K562 (cell line): Measurements from ENCODE around the gene ATRN. TPM values are rescaled to one million over a fixed set of nuclear protein-coding genes. Genes with fewer than 3 reads are reported as not detected.
A peak's percentile ranks its signal among the peaks of the same experiment; 100 is the strongest.

Experiments used
- CBFA2T3 ChIP-seq: fragments of 450-650 bp; IDR thresholded peaks from 2 replicates; pipeline ENCODE4 v1.6.1; 2017
- CREB1 ChIP-seq, 2 experiments: sonication (generic) in 1 of 2; formaldehyde crosslinking in 1 of 2; IDR thresholded peaks; 2 replicates each; pipeline versions ENCODE4 v1.6.1 to v1.8.0; 2012 to 2022; ENCODE audit warnings: inconsistent platforms in 1 of 2, mild to moderate bottlenecking in 1 of 2, missing genetic modification reagents in 1 of 2, moderate library complexity in 1 of 2
- HIVEP1 ChIP-seq: fragments of 250-450 bp; sonication (Bioruptor Pico); IDR thresholded peaks from 2 replicates; pipeline ENCODE4 v1.4.0; 2020; ENCODE audit warnings: mild to moderate bottlenecking
- KDM4B ChIP-seq, 2 experiments: fragments of 450-650 bp in 1 of 2; sonication (generic) in 1 of 2; IDR thresholded peaks; 2 replicates each; pipeline ENCODE4 v1.6.1; 2016 to 2017; ENCODE audit warnings: borderline replicate concordance in 2 of 2, antibody characterized with exemption in 1 of 2, low read depth in 1 of 2, mild to moderate bottlenecking in 1 of 2
- MEIS2 ChIP-seq: fragments of 450-650 bp; IDR thresholded peaks from 2 replicates; pipeline ENCODE4 v1.6.1; 2014; ENCODE audit warnings: mild to moderate bottlenecking; ENCODE audit not compliant: partially characterized antibody
- MYNN ChIP-seq, 2 experiments: sonication (generic); formaldehyde crosslinking in 1 of 2; IDR thresholded peaks; 2 replicates each; pipeline versions ENCODE4 v1.5.0 to v1.6.1; 2016 to 2020; ENCODE audit warnings: antibody characterized with exemption in 1 of 2, missing genetic modification reagents in 1 of 2
- PHB2 ChIP-seq: fragments of 450-650 bp; IDR thresholded peaks from 2 replicates; pipeline ENCODE4 v1.6.1; 2017; ENCODE audit warnings: low read depth
- POLR3A ChIP-seq: IDR thresholded peaks from 2 replicates; pipeline ENCODE4 v1.6.1; 2011; ENCODE audit warnings: borderline replicate concordance, mild to moderate bottlenecking, moderate library complexity; ENCODE audit not compliant: insufficient read length, insufficient read depth; ENCODE audit errors: extremely low read depth
- TSC22D4 ChIP-seq: fragments of 450-650 bp; IDR thresholded peaks from 2 replicates; pipeline ENCODE4 v1.6.1; 2016; ENCODE audit warnings: missing genetic modification characterization, missing biosample characterization, control low read depth
- ZNF589 ChIP-seq: fragments of 200-800 bp; sonication (Bioruptor generic); IDR thresholded peaks from 2 replicates; pipeline ENCODE4 v1.6.1; 2016; ENCODE audit warnings: low read depth, missing genetic modification characterization, missing compliant biosample characterization
- polyA plus RNA-seq, 8 experiments: library from polyadenylated mRNA; depleted of rRNA in 4 of 8; stranded (reverse) in 5 of 8; unstranded in 3 of 8; fragments of >200 nt; fragmentation: Nextera tagmentation in 2 of 8; fragmentation: Illumina TruSeq in 1 of 8; extraction: Ambion mirVana in 2 of 8; extraction: Trizol in 1 of 8; gene quantifications; 2 replicates each; pipeline versions ENCODE4 v1.2.1 to v1.2.3, GENCODE V29; 2011 to 2014; ENCODE audit warnings: inconsistent platforms in 1 of 8, missing spikeins in 1 of 8
- total RNA-seq, 7 experiments: library from RNA; depleted of rRNA in 6 of 7; stranded (reverse); fragments of >200 nt in 6 of 7; fragmentation: Illumina TruSeq in 2 of 7; extraction: Trizol in 2 of 7; gene quantifications; 2 replicates each; pipeline versions ENCODE4 v1.2.1 to v1.2.3, GENCODE V29; 2011 to 2021; ENCODE audit warnings: low replicate concordance in 1 of 7
- TF ChIP-seq, protein P1 (sequence below), 2 experiments: IDR thresholded peaks in 1 of 2; conservative IDR thresholded peaks in 1 of 2; 2 replicates each; pipeline ENCODE4 v1.6.1; 2016; ENCODE audit warnings: low read depth in 2 of 2, mild to moderate bottlenecking in 1 of 2, missing compliant biosample characterization in 1 of 2, missing genetic modification characterization in 1 of 2, moderate library complexity in 1 of 2
- TF ChIP-seq, protein P2 (sequence below): fragments of 450-650 bp; IDR thresholded peaks from 2 replicates; pipeline ENCODE4 v1.6.1; 2016; ENCODE audit warnings: mild to moderate bottlenecking, moderate library complexity

ATRN gene
- total and polyA plus RNA-seq, 9 of the 15 experiments (the other 6 are each of a cell fraction or from before 2014, with no cell fraction given): 0.69 to 16.5 (median 7.6) TPM

DNA sequence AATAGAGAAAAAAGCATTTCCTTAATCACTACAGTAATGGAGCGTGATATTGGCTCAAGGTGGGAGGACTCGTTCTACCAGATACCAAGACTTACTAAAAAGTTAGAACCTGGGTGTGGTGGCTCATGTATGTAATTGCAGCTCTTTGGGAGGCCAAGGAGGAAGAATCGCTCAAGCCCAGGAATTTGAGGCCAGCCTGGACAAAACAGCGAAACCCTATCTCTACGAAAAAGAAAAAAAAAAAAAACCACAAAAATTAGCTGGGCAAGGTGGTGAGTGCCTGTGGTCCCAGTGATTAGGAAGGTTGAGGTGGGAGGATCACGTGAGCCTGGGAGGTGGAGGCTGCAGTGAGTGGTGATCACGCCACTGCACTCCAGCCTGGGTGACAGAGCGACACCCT, 24.0 kb upstream of the ATRN start (continued):
- no peak for TF ChIP-seq MYNN (IDR thresholded peaks at IDR 0.05)
- no peak for TF ChIP-seq MYNN (CRISPR knock-in tag; IDR thresholded peaks at IDR 0.05)
- no peak for TF ChIP-seq HIVEP1 (CRISPR knock-in tag)
- TF ChIP-seq, protein P1, sequence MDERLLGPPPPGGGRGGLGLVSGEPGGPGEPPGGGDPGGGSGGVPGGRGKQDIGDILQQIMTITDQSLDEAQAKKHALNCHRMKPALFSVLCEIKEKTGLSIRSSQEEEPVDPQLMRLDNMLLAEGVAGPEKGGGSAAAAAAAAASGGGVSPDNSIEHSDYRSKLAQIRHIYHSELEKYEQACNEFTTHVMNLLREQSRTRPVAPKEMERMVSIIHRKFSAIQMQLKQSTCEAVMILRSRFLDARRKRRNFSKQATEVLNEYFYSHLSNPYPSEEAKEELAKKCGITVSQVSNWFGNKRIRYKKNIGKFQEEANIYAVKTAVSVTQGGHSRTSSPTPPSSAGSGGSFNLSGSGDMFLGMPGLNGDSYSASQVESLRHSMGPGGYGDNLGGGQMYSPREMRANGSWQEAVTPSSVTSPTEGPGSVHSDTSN (CRISPR knock-in tag; IDR thresholded peaks at IDR 0.05; ENCODE audit: low read depth): no peak
- TF ChIP-seq, protein P1 (tag; conservative IDR thresholded peaks at IDR 0.05; ENCODE audit: low read depth): peak; percentile 33; the same call in 1 of the 2 replicates
- peak; percentile 95 for TF ChIP-seq CBFA2T3
- TF ChIP-seq ZNF589 (CRISPR knock-in tag): peak; percentile 36; the same call in 1 of the 2 replicates
- peak; percentile 39 for TF ChIP-seq MEIS2
- TF ChIP-seq, protein P2, sequence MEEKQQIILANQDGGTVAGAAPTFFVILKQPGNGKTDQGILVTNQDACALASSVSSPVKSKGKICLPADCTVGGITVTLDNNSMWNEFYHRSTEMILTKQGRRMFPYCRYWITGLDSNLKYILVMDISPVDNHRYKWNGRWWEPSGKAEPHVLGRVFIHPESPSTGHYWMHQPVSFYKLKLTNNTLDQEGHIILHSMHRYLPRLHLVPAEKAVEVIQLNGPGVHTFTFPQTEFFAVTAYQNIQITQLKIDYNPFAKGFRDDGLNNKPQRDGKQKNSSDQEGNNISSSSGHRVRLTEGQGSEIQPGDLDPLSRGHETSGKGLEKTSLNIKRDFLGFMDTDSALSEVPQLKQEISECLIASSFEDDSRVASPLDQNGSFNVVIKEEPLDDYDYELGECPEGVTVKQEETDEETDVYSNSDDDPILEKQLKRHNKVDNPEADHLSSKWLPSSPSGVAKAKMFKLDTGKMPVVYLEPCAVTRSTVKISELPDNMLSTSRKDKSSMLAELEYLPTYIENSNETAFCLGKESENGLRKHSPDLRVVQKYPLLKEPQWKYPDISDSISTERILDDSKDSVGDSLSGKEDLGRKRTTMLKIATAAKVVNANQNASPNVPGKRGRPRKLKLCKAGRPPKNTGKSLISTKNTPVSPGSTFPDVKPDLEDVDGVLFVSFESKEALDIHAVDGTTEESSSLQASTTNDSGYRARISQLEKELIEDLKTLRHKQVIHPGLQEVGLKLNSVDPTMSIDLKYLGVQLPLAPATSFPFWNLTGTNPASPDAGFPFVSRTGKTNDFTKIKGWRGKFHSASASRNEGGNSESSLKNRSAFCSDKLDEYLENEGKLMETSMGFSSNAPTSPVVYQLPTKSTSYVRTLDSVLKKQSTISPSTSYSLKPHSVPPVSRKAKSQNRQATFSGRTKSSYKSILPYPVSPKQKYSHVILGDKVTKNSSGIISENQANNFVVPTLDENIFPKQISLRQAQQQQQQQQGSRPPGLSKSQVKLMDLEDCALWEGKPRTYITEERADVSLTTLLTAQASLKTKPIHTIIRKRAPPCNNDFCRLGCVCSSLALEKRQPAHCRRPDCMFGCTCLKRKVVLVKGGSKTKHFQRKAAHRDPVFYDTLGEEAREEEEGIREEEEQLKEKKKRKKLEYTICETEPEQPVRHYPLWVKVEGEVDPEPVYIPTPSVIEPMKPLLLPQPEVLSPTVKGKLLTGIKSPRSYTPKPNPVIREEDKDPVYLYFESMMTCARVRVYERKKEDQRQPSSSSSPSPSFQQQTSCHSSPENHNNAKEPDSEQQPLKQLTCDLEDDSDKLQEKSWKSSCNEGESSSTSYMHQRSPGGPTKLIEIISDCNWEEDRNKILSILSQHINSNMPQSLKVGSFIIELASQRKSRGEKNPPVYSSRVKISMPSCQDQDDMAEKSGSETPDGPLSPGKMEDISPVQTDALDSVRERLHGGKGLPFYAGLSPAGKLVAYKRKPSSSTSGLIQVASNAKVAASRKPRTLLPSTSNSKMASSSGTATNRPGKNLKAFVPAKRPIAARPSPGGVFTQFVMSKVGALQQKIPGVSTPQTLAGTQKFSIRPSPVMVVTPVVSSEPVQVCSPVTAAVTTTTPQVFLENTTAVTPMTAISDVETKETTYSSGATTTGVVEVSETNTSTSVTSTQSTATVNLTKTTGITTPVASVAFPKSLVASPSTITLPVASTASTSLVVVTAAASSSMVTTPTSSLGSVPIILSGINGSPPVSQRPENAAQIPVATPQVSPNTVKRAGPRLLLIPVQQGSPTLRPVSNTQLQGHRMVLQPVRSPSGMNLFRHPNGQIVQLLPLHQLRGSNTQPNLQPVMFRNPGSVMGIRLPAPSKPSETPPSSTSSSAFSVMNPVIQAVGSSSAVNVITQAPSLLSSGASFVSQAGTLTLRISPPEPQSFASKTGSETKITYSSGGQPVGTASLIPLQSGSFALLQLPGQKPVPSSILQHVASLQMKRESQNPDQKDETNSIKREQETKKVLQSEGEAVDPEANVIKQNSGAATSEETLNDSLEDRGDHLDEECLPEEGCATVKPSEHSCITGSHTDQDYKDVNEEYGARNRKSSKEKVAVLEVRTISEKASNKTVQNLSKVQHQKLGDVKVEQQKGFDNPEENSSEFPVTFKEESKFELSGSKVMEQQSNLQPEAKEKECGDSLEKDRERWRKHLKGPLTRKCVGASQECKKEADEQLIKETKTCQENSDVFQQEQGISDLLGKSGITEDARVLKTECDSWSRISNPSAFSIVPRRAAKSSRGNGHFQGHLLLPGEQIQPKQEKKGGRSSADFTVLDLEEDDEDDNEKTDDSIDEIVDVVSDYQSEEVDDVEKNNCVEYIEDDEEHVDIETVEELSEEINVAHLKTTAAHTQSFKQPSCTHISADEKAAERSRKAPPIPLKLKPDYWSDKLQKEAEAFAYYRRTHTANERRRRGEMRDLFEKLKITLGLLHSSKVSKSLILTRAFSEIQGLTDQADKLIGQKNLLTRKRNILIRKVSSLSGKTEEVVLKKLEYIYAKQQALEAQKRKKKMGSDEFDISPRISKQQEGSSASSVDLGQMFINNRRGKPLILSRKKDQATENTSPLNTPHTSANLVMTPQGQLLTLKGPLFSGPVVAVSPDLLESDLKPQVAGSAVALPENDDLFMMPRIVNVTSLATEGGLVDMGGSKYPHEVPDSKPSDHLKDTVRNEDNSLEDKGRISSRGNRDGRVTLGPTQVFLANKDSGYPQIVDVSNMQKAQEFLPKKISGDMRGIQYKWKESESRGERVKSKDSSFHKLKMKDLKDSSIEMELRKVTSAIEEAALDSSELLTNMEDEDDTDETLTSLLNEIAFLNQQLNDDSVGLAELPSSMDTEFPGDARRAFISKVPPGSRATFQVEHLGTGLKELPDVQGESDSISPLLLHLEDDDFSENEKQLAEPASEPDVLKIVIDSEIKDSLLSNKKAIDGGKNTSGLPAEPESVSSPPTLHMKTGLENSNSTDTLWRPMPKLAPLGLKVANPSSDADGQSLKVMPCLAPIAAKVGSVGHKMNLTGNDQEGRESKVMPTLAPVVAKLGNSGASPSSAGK: peak; percentile 21; the same call in 1 of the 2 replicates
- TF ChIP-seq CREB1 (IDR thresholded peaks at IDR 0.05): peak; percentile 29; the same call in 1 of the 2 replicates
- no peak; the same call in 1 of the 2 replicates for TF ChIP-seq CREB1 (CRISPR knock-in tag; IDR thresholded peaks at IDR 0.05)
- no peak for TF ChIP-seq TSC22D4 (tag)
- no peak for TF ChIP-seq POLR3A
- peak; percentile 75; the same call in 1 of the 2 replicates for TF ChIP-seq PHB2
- TF ChIP-seq KDM4B (IDR thresholded peaks at IDR 0.05; ENCODE audit: borderline replicate concordance in 2 of 2, low read depth in 1 of 2): no peak
